Measurements from ENCODE around the gene SAV1.
"Not testable (repeated sequence)": the region's sequence is repeated elsewhere in the genome, so short reads cannot be mapped to it uniquely, and the experiment has no call there.

SAV1 gene

GRCh38 chr14:50667996-50668825, at the start of gene SAV1:
Gene SAV1 (minus strand): TSS chr14:50668306. CDS start chr14:50667967, 339 bp downstream.
- peak; percentile 55 for DNase-seq

DNA sequence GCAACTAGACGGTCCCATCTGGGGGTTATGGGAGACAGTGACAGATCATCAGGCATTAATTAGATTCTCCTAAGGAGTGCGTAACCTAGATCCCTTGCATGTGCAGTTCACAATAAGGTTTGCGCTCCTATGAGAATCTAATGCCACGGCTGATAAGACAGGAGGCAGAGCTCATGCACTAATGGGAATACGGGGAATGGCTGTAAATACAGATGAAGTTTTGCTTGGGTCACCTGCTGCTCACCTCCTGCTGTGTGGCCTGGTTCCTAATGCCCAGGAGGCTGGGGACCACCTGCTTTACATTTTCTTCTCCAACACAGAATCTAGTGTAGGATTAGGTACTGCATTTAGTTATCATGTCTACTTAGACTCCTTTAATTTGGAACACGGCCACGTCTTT, 49.7 kb upstream of the SAV1 start:
- no peak for DNase-seq

DNA sequence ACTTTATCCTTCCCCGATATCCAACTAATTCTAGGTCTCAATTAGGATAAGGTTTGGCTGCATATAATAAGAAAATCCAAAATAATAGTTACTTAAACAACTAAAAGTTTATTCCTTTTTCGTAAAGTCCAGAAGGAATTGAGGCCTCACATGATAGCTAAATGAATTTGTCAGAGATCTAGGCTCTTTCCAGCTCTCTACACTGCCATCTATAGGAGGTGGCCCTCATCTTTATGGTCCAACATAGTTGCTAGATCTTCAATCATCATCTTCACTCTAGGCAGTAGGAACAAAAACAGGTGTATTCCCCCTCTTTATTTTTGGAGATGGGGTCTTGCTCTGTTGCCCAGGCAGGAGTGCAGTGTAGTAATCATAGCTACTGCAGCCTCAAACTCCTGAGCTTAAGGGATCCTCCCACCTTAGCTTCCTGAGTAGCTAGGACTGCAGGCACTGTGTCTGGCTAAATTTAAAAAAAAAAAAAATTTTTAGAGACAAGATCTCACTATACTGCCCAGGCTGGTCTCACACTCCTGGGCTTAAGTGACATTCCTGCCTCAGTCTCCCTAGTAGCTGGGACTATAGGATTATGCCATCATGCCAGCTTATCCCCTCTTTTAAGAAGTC, 46.5 kb upstream of the SAV1 start:
- DNase-seq: peak; percentile 28

DNA sequence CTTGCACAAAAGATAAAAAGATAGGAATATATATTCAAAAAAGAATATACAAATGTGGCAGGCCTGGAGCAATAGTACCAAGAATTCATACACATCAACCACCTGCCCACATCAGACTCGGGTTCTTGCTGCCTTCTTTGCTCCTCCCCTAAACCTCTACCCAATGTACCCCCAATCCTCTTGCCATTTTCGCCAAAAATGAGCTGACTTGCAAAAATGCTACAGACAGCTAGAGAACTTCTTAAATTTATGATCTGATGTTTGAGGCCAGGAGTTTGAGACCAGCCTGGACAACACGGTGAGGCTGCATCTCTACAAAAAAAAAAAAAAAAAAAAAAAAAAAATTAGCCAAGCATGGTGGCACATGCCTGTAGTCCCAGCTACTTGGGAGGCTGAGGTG, 42.9 kb upstream of the SAV1 start:
- DNase-seq: no peak

- DNase-seq: no peak
Observed at GRCh38 chr14:50705026-50705593, 37.0 kb upstream of the SAV1 start.

DNA sequence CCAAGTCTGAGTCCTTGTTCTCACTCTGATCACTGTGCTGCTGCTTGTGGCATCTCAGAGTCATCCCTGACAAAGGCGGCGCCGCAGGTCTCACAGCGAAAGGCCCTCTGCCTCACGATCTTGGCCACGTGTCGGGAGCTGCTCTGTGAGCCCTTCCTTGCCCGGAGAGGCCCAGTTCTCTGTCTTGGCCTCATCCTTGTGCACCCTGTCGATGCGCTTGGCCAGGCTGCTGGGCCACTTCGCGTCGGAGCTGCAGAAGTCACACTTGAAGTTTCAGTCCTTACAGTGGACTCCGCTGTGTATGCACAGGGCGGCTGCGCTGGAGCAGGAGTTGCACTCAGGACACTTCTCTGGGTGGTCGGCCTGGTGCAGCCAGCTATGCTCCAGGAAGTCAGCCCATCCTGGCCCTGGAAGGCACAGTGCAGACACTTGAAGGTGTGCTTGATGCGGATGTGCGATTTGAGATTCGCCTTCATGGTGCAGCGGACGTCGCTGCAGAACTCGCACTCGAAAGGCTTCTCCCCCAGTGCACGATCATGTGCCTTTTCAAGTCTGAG, 36.4 kb upstream of the SAV1 start:
- no peak for DNase-seq

DNA sequence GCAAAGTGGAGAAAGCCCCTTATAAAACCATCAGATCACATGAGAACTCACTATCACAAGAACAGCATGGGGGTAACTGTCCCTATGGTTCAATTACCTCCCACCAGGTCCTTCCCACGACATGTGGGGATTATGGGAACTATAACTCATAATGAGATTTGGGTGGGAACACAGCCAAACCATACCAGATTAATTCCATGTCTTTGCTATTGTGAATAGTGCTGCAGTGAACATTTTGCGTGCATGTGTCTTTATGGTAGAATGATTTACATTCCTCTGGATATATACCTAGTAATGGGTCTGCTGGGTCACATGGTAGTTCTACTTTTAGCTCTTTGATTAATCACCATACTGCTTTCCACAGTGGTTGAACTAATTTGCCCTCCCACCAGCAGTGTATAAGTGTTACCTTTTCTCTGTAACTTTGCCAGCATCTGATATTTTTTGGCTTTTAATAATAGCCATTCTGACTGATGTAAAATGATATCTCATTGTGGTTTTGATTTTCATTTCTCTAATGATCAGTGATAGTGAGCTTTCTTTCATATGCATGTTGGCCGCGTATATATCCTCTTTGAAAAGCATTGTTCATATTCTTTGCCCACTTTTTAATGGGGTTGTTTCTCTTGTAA, 29.7 kb upstream of the SAV1 start:
- DNase-seq: no peak

DNA sequence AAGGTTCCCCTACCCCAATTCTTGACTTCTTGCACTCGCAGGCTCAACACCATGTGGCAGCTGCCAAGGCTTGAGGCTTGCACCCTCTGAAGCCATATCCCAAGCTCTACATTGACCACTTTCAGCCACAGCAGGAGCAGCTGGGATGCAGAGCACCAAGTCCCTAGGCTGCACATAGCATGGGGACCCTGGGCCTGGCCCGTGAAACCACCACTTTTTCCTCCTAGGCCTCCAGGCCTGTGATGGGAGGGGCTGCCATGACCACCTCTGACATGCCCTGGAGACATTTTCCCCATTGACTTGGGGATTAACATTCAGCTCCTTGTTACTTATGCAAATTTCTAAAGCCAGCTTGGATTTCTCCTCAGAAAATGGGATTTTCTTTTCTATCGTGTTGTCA, 26.2 kb upstream of the SAV1 start:
- not testable (repeated sequence) for DNase-seq

GRCh38 chr14:50688875-50689274, 20.8 kb upstream of the SAV1 start:
- no peak for DNase-seq

DNA sequence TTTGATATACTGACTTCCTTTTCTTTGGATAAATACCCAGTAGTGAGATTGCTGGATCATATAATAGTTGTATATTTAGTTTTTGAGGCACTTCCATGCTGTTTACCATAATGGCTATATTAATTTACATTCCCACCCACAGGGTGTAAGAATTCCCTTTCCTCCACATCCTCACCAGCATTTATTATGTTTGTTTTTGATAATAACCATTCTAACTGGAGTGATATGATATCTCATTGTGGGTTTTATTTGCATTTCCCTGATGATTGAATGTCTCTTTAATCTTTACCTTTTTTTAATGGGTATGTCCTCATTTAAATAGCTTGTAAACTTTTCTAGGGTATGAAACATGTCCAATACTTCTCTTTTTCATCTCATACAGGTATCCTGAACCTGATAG, 11.6 kb upstream of the SAV1 start:
- no peak for DNase-seq

DNA sequence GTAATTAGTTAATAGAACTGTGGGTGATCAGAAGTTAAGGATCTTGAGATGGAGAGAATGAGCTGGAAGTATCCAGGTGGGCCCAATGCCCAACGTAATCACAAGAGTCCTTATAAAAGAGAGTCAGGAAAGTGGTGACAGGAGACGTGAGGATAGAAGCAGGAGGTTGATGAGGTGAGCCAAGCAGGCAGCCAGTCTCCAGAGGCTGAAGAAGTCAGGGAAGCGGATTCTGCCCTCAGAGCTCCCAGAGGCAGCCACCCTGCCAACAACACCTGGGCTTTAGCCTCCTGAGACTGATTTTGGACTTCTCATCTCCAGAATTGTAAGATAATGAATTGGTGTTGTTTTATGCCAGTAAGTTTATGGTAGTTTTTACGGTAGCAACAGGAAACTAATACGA, 10.1 kb upstream of the SAV1 start:
- DNase-seq: no peak

DNA sequence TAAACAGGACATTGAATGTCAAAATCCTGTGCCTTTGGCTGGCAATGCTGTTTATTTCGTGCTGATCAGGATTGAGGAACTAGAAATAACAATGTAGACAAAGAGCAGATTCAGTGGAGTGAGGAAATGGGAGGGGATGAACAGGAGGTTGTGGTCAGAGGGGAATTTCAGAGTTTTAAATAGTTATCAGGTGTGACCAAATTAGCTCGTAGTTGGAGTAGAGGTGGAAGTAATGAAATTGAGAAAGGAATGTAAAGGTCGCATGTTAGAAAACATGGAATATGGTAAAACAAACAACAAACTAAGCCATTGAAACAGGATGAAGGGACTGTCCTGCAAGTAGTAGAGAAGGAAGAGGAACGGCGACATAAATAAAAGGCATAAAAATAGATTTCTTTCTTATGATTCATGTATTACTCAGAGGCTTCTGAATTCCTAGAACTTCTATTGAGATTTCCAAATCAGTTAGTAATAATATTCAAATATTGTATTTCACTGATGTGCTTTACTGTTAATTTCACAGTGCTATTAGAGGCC, 9.5 kb upstream of the SAV1 start:
- no peak for DNase-seq

DNA sequence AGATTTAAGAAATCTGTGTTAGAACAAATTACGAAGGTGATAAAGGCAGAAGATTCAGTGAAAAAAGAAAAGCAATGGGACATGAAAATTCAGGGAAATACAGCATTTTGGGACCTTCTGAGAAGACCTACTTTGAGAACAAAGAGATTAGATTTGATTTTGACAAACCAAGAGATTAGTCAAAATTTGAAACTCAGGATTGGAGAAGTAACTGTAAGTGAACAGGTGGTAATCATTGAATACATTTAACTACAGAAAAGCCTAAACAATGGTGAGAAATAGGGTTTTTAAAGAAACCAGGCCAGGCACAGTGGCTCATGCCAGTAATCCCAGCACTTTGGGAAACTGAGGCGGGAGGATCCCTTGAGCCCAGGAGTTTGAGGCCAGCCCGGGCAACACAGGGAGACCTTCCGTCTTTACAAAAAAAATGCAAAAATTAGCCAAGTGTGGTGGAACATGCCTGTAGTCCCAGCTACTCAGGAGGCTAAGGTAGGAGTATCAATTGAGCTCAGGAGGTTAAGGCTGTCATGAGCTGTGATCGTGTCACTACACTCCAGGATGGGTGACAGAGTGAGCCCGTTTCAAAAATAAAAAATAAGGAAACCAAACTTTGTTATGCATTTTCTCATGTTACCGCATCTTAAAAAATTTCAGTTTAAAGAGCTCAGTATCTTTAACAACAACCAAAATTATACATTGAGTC, 8.9 kb upstream of the SAV1 start:
- no peak for DNase-seq

DNA sequence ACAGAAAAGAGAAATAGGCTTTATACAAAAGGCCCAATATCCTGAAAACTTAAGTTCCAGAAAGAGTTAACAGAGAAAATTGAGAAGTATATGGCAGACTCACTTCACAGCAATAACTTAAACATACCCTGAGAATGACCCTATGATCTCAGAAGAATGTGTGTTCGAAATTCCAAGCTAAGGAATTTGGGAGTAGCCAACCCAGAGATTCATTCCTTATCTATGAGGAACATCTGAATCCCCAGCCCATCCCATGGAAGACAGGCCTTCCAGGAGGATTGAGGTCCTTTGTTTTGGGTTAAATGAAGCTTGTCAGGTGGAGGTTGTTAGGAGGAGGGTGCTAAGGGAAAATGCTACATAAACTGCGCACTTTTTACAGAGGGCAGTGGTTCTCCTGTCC, 7.5 kb upstream of the SAV1 start:
- no peak for DNase-seq

GRCh38 chr14:50670866-50671256, 2.8 kb upstream of the SAV1 start:
- DNase-seq: no peak

DNA sequence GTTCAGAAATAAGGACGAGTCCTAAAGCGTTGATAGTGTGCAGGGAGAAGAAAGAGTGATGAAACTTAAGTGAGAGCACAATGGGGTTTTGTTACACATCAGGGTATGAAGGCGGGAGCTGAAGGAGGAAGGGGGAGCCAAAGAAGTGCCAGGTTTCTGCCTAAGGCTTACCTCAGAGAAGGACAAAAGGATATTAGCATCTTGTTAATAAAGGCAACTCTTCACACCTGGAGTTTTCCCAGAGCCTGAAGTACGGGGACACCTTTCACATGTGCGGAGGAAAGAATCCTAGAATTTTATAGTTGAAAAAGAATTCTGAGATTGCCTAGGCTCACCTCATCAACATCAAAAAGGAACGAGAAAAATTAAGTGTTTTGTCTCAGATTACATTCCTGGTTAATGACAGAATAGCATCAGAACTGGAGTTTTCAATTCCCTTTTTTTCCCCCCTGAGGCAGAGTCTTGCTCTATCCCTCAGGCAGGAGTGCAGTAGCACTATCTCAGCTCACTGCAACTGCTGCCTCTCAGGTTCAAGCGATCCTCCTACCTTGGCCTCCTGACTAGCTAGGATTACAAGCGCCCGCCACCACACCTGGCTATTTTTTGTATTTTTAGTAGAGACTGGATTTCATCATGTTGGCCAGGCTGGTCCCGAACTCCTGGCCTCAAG, 2.2 kb upstream of the SAV1 start:
- no peak for DNase-seq

DNA sequence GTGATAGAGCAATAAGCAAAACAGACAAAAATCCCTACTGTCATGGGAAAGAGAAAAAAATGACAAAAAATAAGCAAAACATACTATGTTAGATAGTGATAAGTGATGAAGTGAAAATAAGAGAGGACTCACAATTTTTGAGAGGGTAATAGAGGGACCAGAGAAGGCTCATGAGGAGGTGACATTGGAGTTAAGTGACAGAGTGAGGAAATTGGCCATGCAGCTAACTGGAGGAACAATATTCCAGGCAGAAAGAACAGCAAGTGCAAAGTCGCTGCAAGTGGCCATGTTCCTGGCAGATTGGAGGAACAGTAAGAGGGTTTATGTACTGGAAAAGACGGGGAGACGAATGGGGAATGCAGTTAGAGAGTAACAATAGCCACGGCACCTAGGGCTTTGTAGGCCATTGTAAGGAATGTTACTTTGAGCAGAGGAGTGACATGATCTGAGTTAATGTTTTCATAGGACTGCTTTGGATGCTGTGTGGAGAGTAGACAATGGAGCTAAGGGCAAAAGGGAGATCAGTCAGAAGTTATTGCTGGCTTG, 1.4 kb upstream of the SAV1 start:
- DNase-seq: no peak

- DNase-seq: no peak
Observed at GRCh38 chr14:50668826-50669143, 679 bp upstream of the SAV1 start.

DNA sequence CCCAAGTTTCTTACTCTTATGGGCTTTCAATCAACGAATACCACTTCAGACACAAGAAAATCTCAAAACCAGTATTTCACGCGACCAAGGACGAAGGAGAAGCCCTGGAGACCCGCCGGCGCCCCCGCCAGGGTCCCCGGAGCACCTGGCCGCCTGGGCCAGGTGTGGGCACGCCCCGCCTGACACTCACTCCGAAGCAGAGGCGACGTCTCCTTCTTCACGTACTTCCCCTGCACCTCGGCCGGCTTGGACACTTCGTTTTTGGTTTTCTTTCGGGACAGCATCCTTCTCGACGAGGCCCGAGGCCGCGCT, 466 bp downstream of the SAV1 start:
- peak; percentile 42 for DNase-seq

DNA sequence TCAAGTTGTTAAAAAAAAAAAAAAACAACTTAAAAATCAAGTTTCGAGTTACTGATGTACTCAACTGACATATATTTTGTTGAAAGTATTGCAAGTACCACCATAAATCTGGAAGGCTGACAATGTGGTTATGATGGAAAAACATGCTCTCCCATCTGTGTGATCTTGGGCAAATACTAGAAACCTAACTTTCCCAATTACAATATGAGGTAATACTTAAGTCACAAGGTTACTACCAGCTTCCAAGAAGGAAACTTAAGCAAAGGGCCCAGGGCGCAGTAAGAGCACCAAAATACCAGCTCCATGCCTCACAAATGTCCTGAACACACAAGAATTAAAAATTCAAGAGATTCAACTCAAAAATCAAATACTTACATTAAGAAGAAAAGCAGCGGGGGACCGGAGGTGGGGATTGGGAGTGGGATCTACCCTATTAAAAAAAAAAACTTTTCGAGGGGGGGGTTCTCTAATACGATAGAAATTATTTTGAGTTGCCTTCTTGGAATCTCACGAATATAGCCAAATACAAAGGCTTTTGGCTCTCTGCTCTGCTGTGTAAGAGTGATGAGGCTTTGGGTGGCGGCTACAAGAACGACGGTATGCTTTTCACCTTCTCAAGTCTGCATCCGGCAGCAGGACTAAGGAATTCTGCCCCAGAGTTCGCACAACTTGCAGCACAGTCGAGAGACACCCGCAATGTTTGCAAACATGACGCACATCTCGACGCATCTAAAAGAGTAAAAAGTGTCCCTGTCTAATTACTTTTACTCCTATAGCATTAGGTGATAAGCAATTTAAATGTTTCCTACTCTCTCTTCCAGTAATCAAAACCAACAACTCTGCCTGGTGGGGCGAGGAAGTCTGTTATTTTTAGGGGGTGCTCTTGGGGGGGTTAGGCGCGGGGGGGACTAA, 1.1 kb downstream of the SAV1 start:
- peak; percentile 37 for DNase-seq

GRCh38 chr14:50665300-50665699, 2.8 kb downstream of the SAV1 start:
- DNase-seq: not testable (repeated sequence)

All from CD4-positive, alpha-beta T cell treated with Interleukin-10 for 1 hour (primary cell).